Measurements from ENCODE around the gene CCDC187.

Gene CCDC187

DNA sequence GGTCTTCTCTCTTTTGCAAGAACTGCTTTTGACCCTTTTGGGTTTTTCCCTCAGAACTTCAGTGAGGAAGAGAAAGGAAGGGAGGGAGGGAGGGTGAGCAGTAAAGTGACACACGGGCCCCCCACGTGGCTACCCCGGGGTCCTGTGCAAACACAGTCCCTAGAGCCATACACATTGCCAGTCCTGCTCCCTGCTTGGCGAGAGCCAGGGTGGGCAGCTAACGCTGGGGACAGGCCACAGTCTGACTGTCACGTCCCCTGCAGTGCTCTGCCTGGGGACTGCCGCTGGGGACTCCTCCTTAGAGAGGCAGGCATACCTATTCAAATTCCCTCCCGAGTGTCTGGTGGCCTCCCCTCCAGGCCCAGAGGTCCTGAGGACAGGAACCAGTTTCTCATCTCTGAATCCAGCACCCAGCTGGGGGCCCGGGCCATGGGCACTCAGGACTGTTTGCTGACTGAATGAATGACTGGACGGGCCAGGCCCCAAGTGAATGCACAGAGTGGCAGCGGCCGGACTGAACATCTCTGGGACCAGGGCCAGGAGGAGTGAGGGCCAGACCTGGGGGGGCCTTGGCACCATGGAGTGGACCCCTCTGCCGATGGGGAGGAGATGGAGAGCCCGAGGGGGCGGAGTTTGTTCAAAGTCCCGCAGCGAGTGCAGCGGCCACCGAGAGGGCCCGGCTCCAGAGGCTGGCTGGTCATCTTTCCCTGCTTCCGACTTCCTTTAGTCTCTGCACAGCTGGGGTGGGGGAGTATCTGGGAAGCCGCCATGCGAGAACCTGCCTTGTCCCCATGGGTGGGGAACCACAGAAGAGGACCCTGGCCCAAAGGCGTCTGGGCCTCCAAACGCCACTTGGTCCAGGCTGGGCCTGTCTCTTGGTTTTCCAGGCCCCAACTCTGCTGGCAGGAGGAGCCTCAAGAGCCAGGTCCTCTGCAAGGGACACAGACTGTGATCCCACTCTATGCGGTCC, 5.8 kb downstream of the CCDC187 start:
- FAIRE-seq (no peak), DNase-seq (ENCODE audit: insufficient read length) (no peak)

GRCh38 chr9:136297016-136297691, 6.7 kb downstream of the CCDC187 start:
- no peak for TF ChIP-seq POLR2A (IDR thresholded peaks at IDR 0.05; ENCODE audit: low read depth, low read length)
- TF ChIP-seq POLR2AphosphoS5 (IDR thresholded peaks at IDR 0.05; ENCODE audit: low read depth, low read length), result no peak
- TF ChIP-seq TAF1 (IDR thresholded peaks at IDR 0.05; ENCODE audit: borderline replicate concordance, low read depth, low read length), result no peak
- DNase-seq (ENCODE audit: insufficient read length) (no peak), FAIRE-seq (no peak)

More for the DNA sequence above, 5.8 kb downstream of the CCDC187 start:
- TF ChIP-seq POLR2A (IDR thresholded peaks at IDR 0.05; ENCODE audit: low read depth, low read length) (no peak), POLR2AphosphoS5 (IDR thresholded peaks at IDR 0.05; ENCODE audit: low read depth, low read length) (no peak), TAF1 (IDR thresholded peaks at IDR 0.05; ENCODE audit: borderline replicate concordance, low read depth, low read length) (no peak)

GRCh38 chr9:136296434-136297015, 7.4 kb downstream of the CCDC187 start:
- TF ChIP-seq POLR2AphosphoS5 (IDR thresholded peaks at IDR 0.05; ENCODE audit: low read depth, low read length) (no peak), POLR2A (IDR thresholded peaks at IDR 0.05; ENCODE audit: low read depth, low read length) (no peak), TAF1 (IDR thresholded peaks at IDR 0.05; ENCODE audit: borderline replicate concordance, low read depth, low read length) (no peak)
- no peak for FAIRE-seq
- no peak for DNase-seq (ENCODE audit: insufficient read length)

GRCh38 chr9:136295542-136296433, 8.1 kb downstream of the CCDC187 start:
- FAIRE-seq (no peak), DNase-seq (ENCODE audit: insufficient read length) (no peak)
- TF ChIP-seq POLR2A (IDR thresholded peaks at IDR 0.05; ENCODE audit: low read depth, low read length) (no peak), TAF1 (IDR thresholded peaks at IDR 0.05; ENCODE audit: borderline replicate concordance, low read depth, low read length) (no peak), POLR2AphosphoS5 (IDR thresholded peaks at IDR 0.05; ENCODE audit: low read depth, low read length) (no peak)

DNA sequence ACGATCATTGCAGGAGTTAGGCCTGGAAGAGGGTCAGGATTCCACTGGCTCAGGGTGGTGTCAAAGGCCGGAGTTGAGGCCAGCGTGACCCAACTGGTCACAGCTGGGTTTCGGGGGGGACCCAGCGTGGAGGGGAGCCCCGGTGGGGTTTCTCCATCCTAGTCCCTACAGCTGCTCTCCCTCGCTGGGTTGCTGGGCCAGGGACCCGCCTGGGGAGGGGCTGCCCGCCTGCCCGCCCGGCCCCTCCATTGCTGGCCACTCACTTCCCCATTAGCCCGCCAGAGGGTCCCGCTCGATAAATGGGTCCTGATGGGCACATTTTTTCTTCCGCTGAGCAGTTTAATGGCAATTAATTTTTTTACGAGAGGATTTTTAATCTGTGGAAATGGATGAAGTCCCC, 8.8 kb downstream of the CCDC187 start:
- no peak for DNase-seq (ENCODE audit: insufficient read length)
- no peak for TF ChIP-seq POLR2AphosphoS5 (IDR thresholded peaks at IDR 0.05; ENCODE audit: low read depth, low read length)
- no peak for TF ChIP-seq POLR2A (IDR thresholded peaks at IDR 0.05; ENCODE audit: low read depth, low read length)
- TF ChIP-seq TAF1 (IDR thresholded peaks at IDR 0.05; ENCODE audit: borderline replicate concordance, low read depth, low read length), result no peak
- FAIRE-seq, result no peak

DNA sequence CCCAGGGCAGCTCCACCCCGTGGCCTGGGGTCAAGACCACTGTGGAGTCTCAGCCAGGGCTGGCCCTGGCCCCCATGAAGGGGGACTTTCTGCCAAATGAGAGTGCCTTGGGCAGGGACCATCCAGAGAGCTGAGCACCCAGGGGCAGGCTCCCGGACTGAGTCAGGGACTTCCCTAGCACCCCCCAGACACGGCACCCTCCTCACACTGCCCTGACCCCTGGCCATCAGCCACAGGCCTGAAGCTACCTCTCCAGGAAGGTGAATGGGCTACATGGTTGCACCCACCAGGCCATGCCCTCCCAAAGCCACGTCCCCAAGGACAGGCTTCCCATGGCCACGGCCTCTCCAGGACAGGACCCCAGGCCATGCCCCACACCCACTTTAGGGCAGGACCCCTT, 9.5 kb downstream of the CCDC187 start:
- no peak for DNase-seq (ENCODE audit: insufficient read length)
- FAIRE-seq, result no peak
- TF ChIP-seq POLR2A (IDR thresholded peaks at IDR 0.05; ENCODE audit: low read depth, low read length), result no peak
- no peak for TF ChIP-seq TAF1 (IDR thresholded peaks at IDR 0.05; ENCODE audit: borderline replicate concordance, low read depth, low read length)
- no peak for TF ChIP-seq POLR2AphosphoS5 (IDR thresholded peaks at IDR 0.05; ENCODE audit: low read depth, low read length)

- no peak for DNase-seq (ENCODE audit: insufficient read length)
- TF ChIP-seq TAF1 (IDR thresholded peaks at IDR 0.05; ENCODE audit: borderline replicate concordance, low read depth, low read length) (no peak), POLR2A (IDR thresholded peaks at IDR 0.05; ENCODE audit: low read depth, low read length) (no peak), POLR2AphosphoS5 (IDR thresholded peaks at IDR 0.05; ENCODE audit: low read depth, low read length) (no peak)
- FAIRE-seq, result no peak
These were observed 10.3 kb downstream of the CCDC187 start for GRCh38 chr9:136293476-136294077.

GRCh38 chr9:136292591-136293448, 11.1 kb downstream of the CCDC187 start:
- DNase-seq (ENCODE audit: insufficient read length) (no peak), FAIRE-seq (no peak)
- TF ChIP-seq POLR2AphosphoS5 (IDR thresholded peaks at IDR 0.05; ENCODE audit: low read depth, low read length) (no peak), TAF1 (IDR thresholded peaks at IDR 0.05; ENCODE audit: borderline replicate concordance, low read depth, low read length) (no peak), POLR2A (IDR thresholded peaks at IDR 0.05; ENCODE audit: low read depth, low read length) (no peak)

- TF ChIP-seq POLR2A (IDR thresholded peaks at IDR 0.05; ENCODE audit: low read depth, low read length) (no peak), TAF1 (IDR thresholded peaks at IDR 0.05; ENCODE audit: borderline replicate concordance, low read depth, low read length) (no peak), POLR2AphosphoS5 (IDR thresholded peaks at IDR 0.05; ENCODE audit: low read depth, low read length) (no peak)
- DNase-seq (ENCODE audit: insufficient read length), result no peak
These were observed 11.8 kb downstream of the CCDC187 start for GRCh38 chr9:136292026-136292538.

More at GRCh38 chr9:136292026-136292538, 11.8 kb downstream of the CCDC187 start:
- no peak for FAIRE-seq

All from GM12892 (cell line).